SU-DHL-6 (cell line): ENCODE measurements around the gene RAP2C.

Experiments
- H2AFZ ChIP-seq: fragments of 200-600 bp; sonication (generic); 2 replicates; pipeline ENCODE4 v1.6.1; 2014; ENCODE audit warnings: low read depth, mild to moderate bottlenecking, moderate library complexity, mixed read lengths, antibody characterized with exemption, low read length; ENCODE audit not compliant: severe bottlenecking
- H3F3A ChIP-seq: fragments of 200-600 bp; shearing (Covaris generic); 2 replicates; pipeline ENCODE4 v1.6.0; 2016; ENCODE audit warnings: antibody characterized with exemption, mild to moderate bottlenecking; ENCODE audit not compliant: insufficient read depth
- H3K27ac ChIP-seq: fragments of 200-600 bp; sonication (generic); 2 replicates; pipeline ENCODE4 v1.5.1; 2016; ENCODE audit warnings: low read depth, mild to moderate bottlenecking, low read length, moderate library complexity, mixed read lengths
- H3K27me3 ChIP-seq: fragments of 200-600 bp; sonication (generic), shearing (Covaris generic); 2 replicates; pipeline ENCODE4 v1.6.0; 2014; ENCODE audit warnings: mild to moderate bottlenecking, low read length
- H3K36me3 ChIP-seq: fragments of 200-600 bp; sonication (generic); 2 replicates; pipeline ENCODE4 v1.6.1; 2014; ENCODE audit warnings: mild to moderate bottlenecking, low read length, mixed read lengths
- H3K4me2 ChIP-seq: fragments of 300-600, 200-600 bp; shearing (Covaris generic), sonication (generic); 2 replicates; pipeline ENCODE4 v1.6.0; 2014; ENCODE audit warnings: low read length, low read depth, mild to moderate bottlenecking; ENCODE audit not compliant: poor library complexity, severe bottlenecking
- H3K4me3 ChIP-seq: fragments of 200-600 bp; sonication (generic); 2 replicates; pipeline ENCODE4 v1.5.1; 2014; ENCODE audit warnings: antibody characterized with exemption, low read length, mild to moderate bottlenecking, mixed read lengths; ENCODE audit not compliant: insufficient read depth, poor library complexity, severe bottlenecking
- H3K79me2 ChIP-seq: fragments of 200-600 bp; sonication (generic); 2 replicates; pipeline ENCODE4 v1.6.1; 2014; ENCODE audit warnings: mild to moderate bottlenecking, low read length, moderate library complexity; ENCODE audit not compliant: insufficient read depth
- H3K9ac ChIP-seq: fragments of 200-600 bp; sonication (generic); 2 replicates; pipeline ENCODE4 v1.7.0; 2014; ENCODE audit warnings: mild to moderate bottlenecking, low read length
- H3K9me2 ChIP-seq: fragments of 200-600 bp; sonication (generic); replicated peaks from 2 replicates; pipeline ENCODE4 v1.6.1; 2014; ENCODE audit warnings: low read length; ENCODE audit not compliant: insufficient read depth
- H3K9me3 ChIP-seq: fragments of 200-600 bp; sonication (generic); 2 replicates; pipeline ENCODE4 v1.6.1; 2014; ENCODE audit warnings: low read length, mixed read lengths; ENCODE audit not compliant: insufficient read depth
- H4K20me1 ChIP-seq: fragments of 200-600 bp; sonication (generic); 2 replicates; pipeline ENCODE4 v1.6.1; 2014; ENCODE audit warnings: low read depth, mild to moderate bottlenecking, antibody characterized with exemption, low read length, moderate library complexity, mixed read lengths
- CTCF ChIP-seq: fragments of 200-600 bp; sonication (generic); IDR thresholded peaks from one replicate; pipeline ENCODE4 v1.5.1; 2017; ENCODE audit warnings: antibody characterized with exemption, mild to moderate bottlenecking, low read length, moderate library complexity; ENCODE audit not compliant: insufficient read depth, poor library complexity, severe bottlenecking
- EZH2phosphoT487 ChIP-seq: fragments of 200-600 bp; sonication (generic), shearing (Covaris generic); conservative IDR thresholded peaks from 2 replicates; pipeline ENCODE4 v1.6.1; 2018; ENCODE audit warnings: mild to moderate bottlenecking, antibody characterized with exemption, low read length, moderate library complexity, mixed read lengths

Gene RAP2C

GRCh38 chrX:132263127-132263526, 43.9 kb upstream of the RAP2C start:
- H3K4me2 ChIP-seq = no peak overlapping the region
- no peaks in the 10 kb centered on the region for H3K27me3 ChIP-seq
- H3K79me2 ChIP-seq = no peaks in the 10 kb centered on the region
- no peak overlapping the region for H3K4me3 ChIP-seq
- no peaks in the 10 kb centered on the region for H3F3A ChIP-seq
- H3K9me2 ChIP-seq = no peaks in the 10 kb centered on the region
- no peaks in the 10 kb centered on the region for H4K20me1 ChIP-seq
- no peaks in the 10 kb centered on the region for H3K9me3 ChIP-seq
- H3K27ac ChIP-seq = no peak overlapping the region
- TF ChIP-seq CTCF = no peak
- no peak for TF ChIP-seq EZH2phosphoT487
- no peak overlapping the region for H3K9ac ChIP-seq
- no peaks in the 10 kb centered on the region for H3K36me3 ChIP-seq
- no peak overlapping the region for H2AFZ ChIP-seq

DNA sequence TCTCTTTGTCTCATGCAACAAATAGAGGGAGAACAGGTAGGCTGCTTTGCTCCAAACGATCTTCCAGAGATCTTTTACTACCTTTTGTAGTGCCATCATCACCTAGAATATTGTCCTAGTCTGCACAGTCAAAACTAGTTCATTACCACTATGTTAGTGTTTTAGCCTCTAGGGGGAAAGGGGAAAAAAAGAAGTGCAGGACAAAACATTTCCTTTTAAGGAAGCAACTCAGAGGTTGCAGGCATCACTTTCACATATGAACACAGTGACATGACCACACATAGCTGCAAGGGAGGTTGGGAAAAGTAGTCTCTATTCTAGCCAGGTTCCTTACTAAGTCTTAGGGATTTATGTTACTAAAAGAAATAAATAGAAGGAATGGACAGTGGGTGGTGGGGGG, 39.3 kb upstream of the RAP2C start:
- no peak for TF ChIP-seq EZH2phosphoT487
- TF ChIP-seq CTCF = no peak
- H3K79me2 ChIP-seq = no peaks in the 10 kb centered on the region
- H3K36me3 ChIP-seq = no peaks in the 10 kb centered on the region
- no peak overlapping the region for H3K9ac ChIP-seq
- H3K27ac ChIP-seq = no peak overlapping the region
- no peaks in the 10 kb centered on the region for H3F3A ChIP-seq
- no peak overlapping the region for H2AFZ ChIP-seq
- H3K4me3 ChIP-seq = no peak overlapping the region
- H3K9me3 ChIP-seq = no peaks in the 10 kb centered on the region
- H4K20me1 ChIP-seq = no peaks in the 10 kb centered on the region
- no peaks in the 10 kb centered on the region for H3K9me2 ChIP-seq
- no peaks in the 10 kb centered on the region for H3K27me3 ChIP-seq
- no peak overlapping the region for H3K4me2 ChIP-seq

DNA sequence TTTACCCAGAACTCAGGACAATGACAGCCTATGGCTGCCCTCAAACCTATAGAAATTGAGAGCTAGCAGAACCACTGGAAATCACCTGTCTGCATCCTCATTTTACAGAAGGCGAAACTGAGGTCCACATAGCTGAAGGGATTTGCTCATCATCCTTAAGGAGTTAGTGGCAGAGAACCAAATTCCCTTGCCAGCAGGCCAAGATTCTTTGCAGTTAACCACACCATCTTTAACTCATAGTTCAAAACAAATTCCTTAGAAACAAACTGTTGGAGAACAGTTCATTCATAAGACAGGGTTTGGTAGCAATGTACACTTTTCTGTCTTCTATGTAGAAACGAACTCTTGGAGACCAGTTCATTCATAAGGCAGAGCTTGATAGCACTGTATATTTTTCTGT, 37.9 kb upstream of the RAP2C start:
- no peak overlapping the region for H3K4me2 ChIP-seq
- H3K9me3 ChIP-seq = no peaks in the 10 kb centered on the region
- no peaks in the 10 kb centered on the region for H3K9me2 ChIP-seq
- no peak overlapping the region for H3K27ac ChIP-seq
- no peaks in the 10 kb centered on the region for H3K79me2 ChIP-seq
- H3F3A ChIP-seq = no peaks in the 10 kb centered on the region
- TF ChIP-seq CTCF (no peak), EZH2phosphoT487 (no peak)
- H3K9ac ChIP-seq = no peak overlapping the region
- H2AFZ ChIP-seq = no peak overlapping the region
- no peaks in the 10 kb centered on the region for H3K36me3 ChIP-seq
- no peaks in the 10 kb centered on the region for H3K27me3 ChIP-seq
- no peaks in the 10 kb centered on the region for H4K20me1 ChIP-seq
- no peak overlapping the region for H3K4me3 ChIP-seq

- TF ChIP-seq CTCF = no peak
- TF ChIP-seq EZH2phosphoT487 = no peak
- Histone ChIP-seq H3K9me3 (no peaks in the 10 kb centered on the region), H3F3A (no peaks in the 10 kb centered on the region), H3K36me3 (no peaks in the 10 kb centered on the region), H3K4me2 (no peak overlapping the region), H2AFZ (no peak overlapping the region), H3K9ac (no peak overlapping the region), H4K20me1 (no peaks in the 10 kb centered on the region), H3K9me2 (no peaks in the 10 kb centered on the region), H3K79me2 (no peaks in the 10 kb centered on the region), H3K27me3 (no peaks in the 10 kb centered on the region), H3K4me3 (no peak overlapping the region), H3K27ac (no peak overlapping the region)
Measured at GRCh38 chrX:132236121-132236520, 16.9 kb upstream of the RAP2C start.
